Activated CD4-positive, alpha-beta T cell treated with anti-CD3 and anti-CD28 coated beads, Interleukin-2, amount 10 ng/mL, durations not matched to agents 24 days and 14 days (primary cell): ENCODE measurements around the gene CHDH. TPM values are rescaled to one million over a fixed set of nuclear protein-coding genes. Genes with fewer than 3 reads are reported as not detected.

Experiments used
- DNase-seq: peaks from one replicate; pipeline ENCODE4 v3.0.0; 2022
- H3K27ac Mint-ChIP-seq: one replicate; pipeline ENCODE4 v1.8.0; 2022; ENCODE audit warnings: mild to moderate bottlenecking, mixed read lengths
- H3K27me3 Mint-ChIP-seq: one replicate; pipeline ENCODE4 v1.8.0; 2022; ENCODE audit warnings: mixed read lengths
- H3K36me3 Mint-ChIP-seq: one replicate; pipeline ENCODE4 v1.8.0; 2022; ENCODE audit warnings: low read depth, mild to moderate bottlenecking, mixed read lengths
- H3K4me1 Mint-ChIP-seq: one replicate; pipeline ENCODE4 v1.8.0; 2021; ENCODE audit warnings: mixed read lengths
- H3K4me3 Mint-ChIP-seq: one replicate; pipeline ENCODE4 v1.8.0; 2022; ENCODE audit warnings: mild to moderate bottlenecking, moderate library complexity, mixed read lengths
- H3K9me3 Mint-ChIP-seq: one replicate; pipeline ENCODE4 v1.8.0; 2021; ENCODE audit warnings: mixed read lengths
- intact Hi-C: fragments of 100-400 bp; cut with micrococcal nuclease; formaldehyde crosslinking; loops from one replicate; pipeline ENCODE4 v1.15.1; 2023
- total RNA-seq: library from RNA; stranded (reverse); gene quantifications from 2 replicates; pipeline ENCODE4 v1.2.3, GENCODE V29; 2022

CHDH gene
- total RNA-seq, 1 donor from 2014 or later = 0.75 TPM

- Mint-ChIP-seq H3K4me1 (no peaks in the 10 kb centered on the region), H3K9me3 (no peaks in the 10 kb centered on the region), H3K27ac (no peak overlapping the region), H3K27me3 (no peaks in the 10 kb centered on the region), H3K36me3 (peaks cover 49% of the 10 kb centered on the region), H3K4me3 (no peak overlapping the region)
- intact Hi-C loops = no loop called here
- DNase-seq = no peak
These were observed 19.7 kb upstream of the CHDH start for GRCh38 chr3:53865732-53866499.

GRCh38 chr3:53863145-53863544 is 16.9 kb upstream of the CHDH start:
- Mint-ChIP-seq H3K4me3 (no peak overlapping the region), H3K36me3 (peaks cover 34% of the 10 kb centered on the region), H3K27me3 (no peaks in the 10 kb centered on the region), H3K9me3 (no peaks in the 10 kb centered on the region), H3K4me1 (no peaks in the 10 kb centered on the region), H3K27ac (no peak overlapping the region)
- DNase-seq = no peak
- intact Hi-C loops = no loop called here

GRCh38 chr3:53862241-53862640 is 16.0 kb upstream of the CHDH start:
- DNase-seq = no peak
- Mint-ChIP-seq H3K27me3 (no peaks in the 10 kb centered on the region), H3K4me1 (no peaks in the 10 kb centered on the region), H3K36me3 (peaks cover 28% of the 10 kb centered on the region), H3K4me3 (no peak overlapping the region), H3K9me3 (no peaks in the 10 kb centered on the region), H3K27ac (no peak overlapping the region)
- intact Hi-C loops = no loop called here

GRCh38 chr3:53860196-53860595 is 14.0 kb upstream of the CHDH start:
- H3K27me3 Mint-ChIP-seq = no peaks in the 10 kb centered on the region
- no peaks in the 10 kb centered on the region for H3K9me3 Mint-ChIP-seq
- peaks cover 24% of the 10 kb centered on the region for H3K36me3 Mint-ChIP-seq
- H3K4me1 Mint-ChIP-seq = no peaks in the 10 kb centered on the region
- intact Hi-C loops = no loop called here
- no peak overlapping the region for H3K27ac Mint-ChIP-seq
- no peak overlapping the region for H3K4me3 Mint-ChIP-seq
- no peak for DNase-seq

- H3K27ac Mint-ChIP-seq = no peak overlapping the region
- H3K36me3 Mint-ChIP-seq = peaks cover 20% of the 10 kb centered on the region
- no peak for DNase-seq
- no peaks in the 10 kb centered on the region for H3K27me3 Mint-ChIP-seq
- H3K4me3 Mint-ChIP-seq = no peak overlapping the region
- no peaks in the 10 kb centered on the region for H3K9me3 Mint-ChIP-seq
- intact Hi-C loops = no loop called here
- H3K4me1 Mint-ChIP-seq = no peaks in the 10 kb centered on the region
These were observed 13.0 kb upstream of the CHDH start for GRCh38 chr3:53859178-53859577.

- Mint-ChIP-seq H3K4me1 (no peaks in the 10 kb centered on the region), H3K27me3 (no peaks in the 10 kb centered on the region), H3K4me3 (no peak overlapping the region), H3K27ac (no peak overlapping the region), H3K36me3 (peaks cover 20% of the 10 kb centered on the region), H3K9me3 (no peaks in the 10 kb centered on the region)
- intact Hi-C loops = no loop called here
- DNase-seq = no peak
These were observed 12.0 kb upstream of the CHDH start for GRCh38 chr3:53858096-53858741.

- DNase-seq = no peak
- Mint-ChIP-seq H3K4me3 (no peak overlapping the region), H3K27ac (no peak overlapping the region), H3K27me3 (no peaks in the 10 kb centered on the region), H3K4me1 (no peaks in the 10 kb centered on the region), H3K9me3 (no peaks in the 10 kb centered on the region), H3K36me3 (peaks cover 12% of the 10 kb centered on the region)
- intact Hi-C loops = no loop called here
These were observed 10.7 kb upstream of the CHDH start for GRCh38 chr3:53856964-53857363.

GRCh38 chr3:53850895-53851294 is 4.7 kb upstream of the CHDH start:
- no peak overlapping the region for H3K4me3 Mint-ChIP-seq
- no peaks in the 10 kb centered on the region for H3K9me3 Mint-ChIP-seq
- H3K36me3 Mint-ChIP-seq = no peaks in the 10 kb centered on the region
- peaks cover 2% of the 10 kb centered on the region for H3K4me1 Mint-ChIP-seq
- peaks cover 34% of the 10 kb centered on the region for H3K27me3 Mint-ChIP-seq
- no peak overlapping the region for H3K27ac Mint-ChIP-seq
- intact Hi-C loops = no loop called here
- no peak for DNase-seq

- Mint-ChIP-seq H3K9me3 (no peaks in the 10 kb centered on the region), H3K4me3 (no peak overlapping the region), H3K36me3 (no peaks in the 10 kb centered on the region), H3K27ac (no peak overlapping the region), H3K4me1 (peaks cover 4% of the 10 kb centered on the region), H3K27me3 (peaks cover 43% of the 10 kb centered on the region)
- DNase-seq = no peak
- intact Hi-C loops = no loop called here
These were observed 3.7 kb upstream of the CHDH start for GRCh38 chr3:53849916-53850315.

- H3K4me1 Mint-ChIP-seq = peaks cover 4% of the 10 kb centered on the region
- no peaks in the 10 kb centered on the region for H3K9me3 Mint-ChIP-seq
- H3K36me3 Mint-ChIP-seq = no peaks in the 10 kb centered on the region
- H3K27me3 Mint-ChIP-seq = peaks cover 65% of the 10 kb centered on the region
- H3K27ac Mint-ChIP-seq = no peak overlapping the region
- H3K4me3 Mint-ChIP-seq = peak overlapping the region; percentile 70
- DNase-seq = no peak
- intact Hi-C loops = no loop called here
These were observed 584 bp upstream of the CHDH start for GRCh38 chr3:53846851-53847155.

GRCh38 chr3:53845881-53846133 is 412 bp downstream of the CHDH start:
- intact Hi-C loops = no loop called here
- peaks cover 4% of the 10 kb centered on the region for H3K4me1 Mint-ChIP-seq
- H3K27ac Mint-ChIP-seq = no peak overlapping the region
- no peak for DNase-seq
- peak overlapping the region; percentile 67 for H3K4me3 Mint-ChIP-seq
- H3K9me3 Mint-ChIP-seq = no peaks in the 10 kb centered on the region
- H3K27me3 Mint-ChIP-seq = peaks cover 63% of the 10 kb centered on the region
- no peaks in the 10 kb centered on the region for H3K36me3 Mint-ChIP-seq

GRCh38 chr3:53845103-53845880 is 927 bp downstream of the CHDH start:
- intact Hi-C loops = no loop called here
- no peaks in the 10 kb centered on the region for H3K36me3 Mint-ChIP-seq
- DNase-seq = peak; percentile 63
- no peaks in the 10 kb centered on the region for H3K9me3 Mint-ChIP-seq
- peaks cover 4% of the 10 kb centered on the region for H3K4me1 Mint-ChIP-seq
- no peak overlapping the region for H3K27ac Mint-ChIP-seq
- H3K27me3 Mint-ChIP-seq = peaks cover 63% of the 10 kb centered on the region
- H3K4me3 Mint-ChIP-seq = peak overlapping the region; percentile 67

- Mint-ChIP-seq H3K27me3 (peaks cover 64% of the 10 kb centered on the region), H3K4me3 (peak overlapping the region; percentile 26)
These were observed 1.7 kb downstream of the CHDH start for GRCh38 chr3:53844262-53845102.

More at GRCh38 chr3:53844262-53845102, 1.7 kb downstream of the CHDH start:
- intact Hi-C loops = no loop called here
- no peaks in the 10 kb centered on the region for H3K36me3 Mint-ChIP-seq
- no peak overlapping the region for H3K27ac Mint-ChIP-seq
- H3K4me1 Mint-ChIP-seq = peaks cover 4% of the 10 kb centered on the region
- H3K9me3 Mint-ChIP-seq = no peaks in the 10 kb centered on the region
- DNase-seq = no peak
